Activated naive CD8-positive, alpha-beta T cell treated with anti-CD3 and anti-CD28 coated beads for 36 hours (primary cell): ENCODE results near the gene XPO1. TPM values are rescaled to one million over a fixed set of nuclear protein-coding genes. Genes with fewer than 3 reads are reported as not detected.
A peak's percentile ranks its signal among the peaks of the same experiment; 100 is the strongest.

ENCODE experiments used
- DNase-seq: peaks from one replicate; pipeline ENCODE4 v3.0.0; 2021
- H3K27ac Mint-ChIP-seq: one replicate; pipeline ENCODE4 v1.8.0; 2022; ENCODE audit warnings: mild to moderate bottlenecking, moderate library complexity, mixed read lengths
- H3K27me3 Mint-ChIP-seq: one replicate; pipeline ENCODE4 v1.8.0; 2022; ENCODE audit warnings: mild to moderate bottlenecking, mixed read lengths
- H3K36me3 Mint-ChIP-seq: one replicate; pipeline ENCODE4 v1.8.0; 2021; ENCODE audit warnings: mild to moderate bottlenecking, mixed read lengths
- H3K4me1 Mint-ChIP-seq: one replicate; pipeline ENCODE4 v1.8.0; 2021; ENCODE audit warnings: mixed read lengths
- H3K4me3 Mint-ChIP-seq: one replicate; pipeline ENCODE4 v1.8.0; 2022; ENCODE audit warnings: mild to moderate bottlenecking, moderate library complexity, mixed read lengths
- H3K9me3 Mint-ChIP-seq: one replicate; pipeline ENCODE4 v1.8.0; 2022; ENCODE audit warnings: mixed read lengths
- total RNA-seq, 2 experiments: library from RNA; stranded (reverse); gene quantifications; one replicate each; pipeline ENCODE4 v1.2.3, GENCODE V29; 2021

The XPO1 gene
- total RNA-seq, 2 experiments from 2014 or later, result 232 to 237 TPM

DNA sequence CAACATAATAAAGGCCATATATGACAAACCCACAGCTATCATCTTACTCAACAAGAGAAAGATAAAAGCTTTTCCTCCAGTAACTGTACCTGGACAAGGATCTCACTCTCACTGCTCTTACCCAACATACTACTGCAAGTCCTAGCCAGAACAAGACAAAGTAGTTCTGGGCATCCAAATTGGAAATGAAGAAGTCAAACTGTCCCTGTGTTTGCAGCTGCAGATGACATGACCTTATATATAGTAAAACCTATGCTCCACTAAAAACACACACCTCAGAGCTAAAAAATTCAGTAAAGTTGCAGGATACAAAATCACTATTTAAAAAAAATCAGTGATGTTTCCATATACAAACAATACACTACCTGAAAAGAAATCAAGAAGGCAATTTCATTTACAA is 99.5 kb downstream of the XPO1 start:
- no peak for DNase-seq
- Mint-ChIP-seq H3K27me3 (no peaks in the 10 kb centered on the region), H3K9me3 (peaks cover 19% of the 10 kb centered on the region), H3K4me3 (no peak overlapping the region), H3K4me1 (peaks cover 57% of the 10 kb centered on the region), H3K36me3 (peaks cover 50% of the 10 kb centered on the region), H3K27ac (no peak overlapping the region)

DNA sequence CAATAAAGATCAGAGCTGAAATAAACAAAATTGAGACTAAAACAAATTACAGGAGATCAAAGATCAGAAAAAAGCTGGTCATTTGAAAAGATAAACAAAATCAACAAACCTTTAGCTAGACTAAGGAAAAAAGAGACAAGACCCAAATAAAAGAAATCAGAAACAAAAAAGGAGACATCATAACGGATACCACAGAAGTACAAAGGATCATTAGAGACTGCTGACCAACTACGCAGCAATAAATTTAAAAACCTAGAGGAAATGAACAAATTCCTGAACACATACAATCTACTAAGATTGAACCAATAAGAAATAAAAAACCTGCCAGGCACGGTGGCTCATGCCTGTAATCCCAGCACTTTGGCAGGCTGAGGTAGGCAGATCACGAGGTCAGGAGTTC is 101.0 kb downstream of the XPO1 start:
- no peaks in the 10 kb centered on the region for H3K27me3 Mint-ChIP-seq
- no peak overlapping the region for H3K27ac Mint-ChIP-seq
- H3K36me3 Mint-ChIP-seq, result peaks cover 43% of the 10 kb centered on the region
- no peak overlapping the region for H3K4me3 Mint-ChIP-seq
- no peak for DNase-seq
- peaks cover 19% of the 10 kb centered on the region for H3K9me3 Mint-ChIP-seq
- peaks cover 52% of the 10 kb centered on the region for H3K4me1 Mint-ChIP-seq

DNA sequence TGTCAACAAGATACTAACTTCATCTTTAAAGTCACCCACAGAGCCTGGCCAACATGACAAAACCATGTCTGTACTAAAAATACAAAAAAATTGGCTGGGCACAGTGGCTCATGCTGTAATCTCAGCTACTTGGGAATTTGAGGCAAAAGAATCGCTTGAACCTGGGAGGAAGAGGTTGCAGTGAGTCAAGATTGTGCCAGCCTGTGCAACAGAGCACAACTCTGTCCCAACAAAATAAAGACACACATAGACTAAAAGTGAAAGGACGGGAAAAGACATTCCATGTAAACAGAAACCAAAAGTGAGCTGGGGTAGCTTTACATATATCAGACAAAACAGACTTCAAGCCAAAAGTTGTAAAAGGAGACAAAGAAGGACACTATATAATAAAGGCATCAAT is 102.1 kb downstream of the XPO1 start:
- H3K27ac Mint-ChIP-seq, result no peak overlapping the region
- H3K27me3 Mint-ChIP-seq, result no peaks in the 10 kb centered on the region
- H3K4me3 Mint-ChIP-seq, result no peak overlapping the region
- H3K4me1 Mint-ChIP-seq, result peaks cover 48% of the 10 kb centered on the region
- no peak for DNase-seq
- H3K36me3 Mint-ChIP-seq, result peaks cover 41% of the 10 kb centered on the region
- H3K9me3 Mint-ChIP-seq, result peaks cover 19% of the 10 kb centered on the region

DNA sequence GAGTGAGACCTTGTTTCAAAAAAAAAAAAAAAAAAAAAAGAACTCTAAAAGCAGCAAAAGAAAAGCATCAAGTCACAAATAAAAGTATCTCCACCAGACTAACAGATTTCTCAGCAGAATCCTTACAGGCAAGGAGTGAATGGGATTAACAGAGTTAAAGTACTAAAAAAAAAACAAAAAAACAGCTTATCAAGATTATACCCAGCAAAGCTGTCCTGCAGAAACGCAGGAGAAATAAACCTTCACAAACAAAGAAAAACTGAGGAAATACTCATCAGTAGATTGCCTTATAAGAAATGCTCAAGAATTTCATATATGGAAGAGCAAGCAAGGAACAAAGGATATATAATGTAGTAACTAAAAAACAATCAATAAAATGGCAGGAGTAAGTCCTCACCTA is 102.9 kb downstream of the XPO1 start:
- Mint-ChIP-seq H3K4me3 (no peak overlapping the region), H3K27ac (no peak overlapping the region), H3K4me1 (peaks cover 53% of the 10 kb centered on the region), H3K27me3 (no peaks in the 10 kb centered on the region), H3K9me3 (peaks cover 19% of the 10 kb centered on the region), H3K36me3 (peaks cover 45% of the 10 kb centered on the region)
- DNase-seq, result no peak

DNA sequence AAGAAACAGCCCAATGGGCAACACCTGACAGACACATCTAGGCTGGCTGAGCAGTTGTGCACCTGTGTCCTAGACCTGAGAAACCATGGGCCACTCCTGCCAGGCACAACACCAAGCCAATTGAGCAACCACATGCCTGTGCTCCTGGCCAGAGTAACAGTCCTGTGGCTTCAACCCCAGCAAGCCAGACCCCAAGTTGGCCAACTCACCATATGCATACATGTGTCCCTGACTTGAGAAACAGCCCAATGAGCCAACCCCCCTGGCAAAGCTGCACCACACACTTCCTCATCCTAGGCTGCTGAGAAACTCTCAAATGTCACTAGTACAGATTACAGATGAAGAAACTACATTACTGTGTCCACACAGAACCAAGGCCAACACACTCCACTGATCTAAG is 103.8 kb downstream of the XPO1 start:
- peaks cover 49% of the 10 kb centered on the region for H3K4me1 Mint-ChIP-seq
- no peaks in the 10 kb centered on the region for H3K27me3 Mint-ChIP-seq
- H3K4me3 Mint-ChIP-seq, result no peak overlapping the region
- DNase-seq, result no peak
- H3K27ac Mint-ChIP-seq, result no peak overlapping the region
- peaks cover 19% of the 10 kb centered on the region for H3K9me3 Mint-ChIP-seq
- peaks cover 41% of the 10 kb centered on the region for H3K36me3 Mint-ChIP-seq

DNA sequence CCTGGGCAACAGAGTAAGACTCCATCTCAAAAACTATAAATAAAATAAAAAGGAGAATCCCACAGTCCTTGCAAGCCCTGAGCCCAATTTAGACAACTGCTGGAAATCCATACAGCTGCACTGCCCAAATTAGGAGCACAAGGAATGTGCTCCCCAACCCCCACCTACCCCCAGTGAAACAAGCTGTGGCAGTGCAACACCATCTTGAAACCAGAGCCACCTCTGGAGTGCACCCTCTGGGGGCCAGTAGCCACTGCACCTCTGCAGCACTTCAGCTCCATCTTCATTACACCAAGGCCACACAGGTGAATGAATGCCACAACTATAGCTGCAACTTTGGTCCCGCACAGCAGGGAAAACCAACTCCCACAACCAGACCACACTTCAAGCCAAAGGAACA is 104.5 kb downstream of the XPO1 start:
- H3K9me3 Mint-ChIP-seq, result peaks cover 17% of the 10 kb centered on the region
- H3K36me3 Mint-ChIP-seq, result peaks cover 36% of the 10 kb centered on the region
- H3K27me3 Mint-ChIP-seq, result no peaks in the 10 kb centered on the region
- H3K4me3 Mint-ChIP-seq, result no peak overlapping the region
- no peak for DNase-seq
- H3K4me1 Mint-ChIP-seq, result peaks cover 43% of the 10 kb centered on the region
- peak overlapping the region; percentile 22 for H3K27ac Mint-ChIP-seq

DNA sequence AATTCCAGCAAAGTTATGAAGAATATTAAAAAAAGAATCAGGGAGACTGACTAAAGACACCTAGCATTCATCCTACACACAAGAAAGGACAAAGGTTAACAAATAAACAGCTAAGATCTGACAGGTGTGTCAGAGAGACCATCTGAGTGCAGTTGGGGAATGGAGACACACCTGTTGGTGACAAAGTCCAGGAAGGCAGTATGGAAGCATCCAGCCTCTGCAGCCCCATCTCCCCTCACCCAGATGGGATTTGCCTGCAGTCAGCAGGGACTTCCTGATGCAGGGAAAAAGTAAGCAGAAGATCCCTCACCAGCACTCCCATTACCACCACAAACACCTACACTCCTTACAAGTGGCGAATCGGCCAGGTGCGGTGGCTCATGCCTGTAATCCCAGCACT is 105.2 kb downstream of the XPO1 start:
- no peak overlapping the region for H3K4me3 Mint-ChIP-seq
- no peak overlapping the region for H3K27ac Mint-ChIP-seq
- peaks cover 31% of the 10 kb centered on the region for H3K36me3 Mint-ChIP-seq
- H3K27me3 Mint-ChIP-seq, result no peaks in the 10 kb centered on the region
- H3K9me3 Mint-ChIP-seq, result peaks cover 16% of the 10 kb centered on the region
- no peak for DNase-seq
- peaks cover 44% of the 10 kb centered on the region for H3K4me1 Mint-ChIP-seq

DNA sequence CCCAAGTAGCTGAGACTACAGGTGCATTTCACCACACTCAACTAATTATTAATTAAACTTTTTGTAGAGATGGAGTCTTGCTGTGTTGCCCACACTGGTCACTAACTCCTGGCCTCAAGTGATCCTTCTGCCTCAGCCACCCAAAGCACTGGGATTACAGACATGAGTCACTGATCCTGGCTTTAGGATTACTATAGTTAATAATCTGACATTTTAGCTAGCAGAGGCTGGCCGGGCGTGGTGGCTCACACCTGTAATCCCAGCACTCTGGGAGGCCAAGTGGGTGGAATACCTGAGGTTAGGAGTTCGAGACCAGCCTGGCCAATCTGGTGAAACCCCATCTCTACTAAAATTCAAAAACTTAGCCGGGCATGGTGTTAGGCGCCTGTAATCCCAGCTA is 106.8 kb downstream of the XPO1 start:
- Mint-ChIP-seq H3K27me3 (no peaks in the 10 kb centered on the region), H3K36me3 (peaks cover 22% of the 10 kb centered on the region), H3K27ac (no peak overlapping the region), H3K9me3 (peaks cover 5% of the 10 kb centered on the region), H3K4me1 (peaks cover 40% of the 10 kb centered on the region), H3K4me3 (no peak overlapping the region)
- DNase-seq, result no peak

Other genes starting within 250 kb of the XPO1 start
- gene USP34, start 67.3 kb downstream of the XPO1 start, total RNA-seq, result 10 to 100 TPM; 59.4 to 64.2 TPM